Measurements from ENCODE around the gene RNU6-8. TPM values are rescaled to one million over a fixed set of nuclear protein-coding genes. Genes with fewer than 3 reads are reported as not detected.

Gene RNU6-8
- total RNA-seq, 1 experiment from 2014 or later, result not detected

DNA sequence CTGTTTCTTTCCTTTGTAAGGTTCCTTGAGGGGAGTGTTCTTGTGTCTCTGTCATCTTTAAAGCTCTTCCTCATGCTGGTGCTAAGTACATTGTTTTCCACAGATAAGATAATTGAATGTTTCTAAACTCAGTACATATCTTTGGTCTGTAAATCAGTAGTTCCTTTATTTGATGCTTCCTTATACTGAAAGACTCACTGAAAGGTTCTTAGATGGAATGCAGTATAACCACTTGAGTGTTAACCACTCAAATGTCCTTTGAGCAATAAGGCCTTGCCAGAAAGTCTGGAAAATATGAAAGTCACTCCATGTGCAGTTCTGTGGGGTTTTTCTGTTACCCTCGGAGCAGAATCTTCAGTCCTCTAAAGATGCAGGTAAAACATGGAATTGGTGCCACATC is 23.0 kb upstream of the RNU6-8 start:
- no peaks in the 10 kb centered on the region for H3K9me2 ChIP-seq (ENCODE audit: insufficient read depth)
- no peaks in the 10 kb centered on the region for H3K36me3 ChIP-seq (ENCODE audit: control insufficient read depth in 1 of 2, insufficient read depth in 2 of 2, low read length in 2 of 2)
- H3K4me2 ChIP-seq (ENCODE audit: low read length), result no peak overlapping the region
- RAD21 ChIA-PET (ENCODE audit: low non-redundant PET in 1 of 2, low total read pairs in 2 of 2, uncharacterized antibody in 2 of 2, unreplicated experiment in 2 of 2), result no interaction called here
- DNase-seq (ENCODE audit: low read depth, low spot score), result no peak
- no peaks in the 10 kb centered on the region for H3K27me3 ChIP-seq (ENCODE audit: insufficient read depth, low read length)
- no peaks in the 10 kb centered on the region for H3K9me3 ChIP-seq (ENCODE audit: control insufficient read depth in 1 of 2, insufficient read depth in 1 of 2, low read depth in 1 of 2, low read length in 2 of 2)
- H3K79me2 ChIP-seq (ENCODE audit: insufficient read depth, low read length), result no peaks in the 10 kb centered on the region
- H2AFZ ChIP-seq (ENCODE audit: low read depth, low read length, poor library complexity, severe bottlenecking), result no peak overlapping the region
- BruUV-seq (replicated peaks), result no TSS peak
- intact Hi-C loops (cut with micrococcal nuclease), result no loop called here
- no peak for TF ChIP-seq JUND (IDR thresholded peaks at IDR 0.05)
- no peak for TF ChIP-seq CTCF (IDR thresholded peaks at IDR 0.05 in 2 of 3, conservative IDR thresholded peaks at IDR 0.05 in 1 of 3; ENCODE audit: borderline replicate concordance in 1 of 3, insufficient read depth in 1 of 3, low read depth in 2 of 3, low read length in 2 of 3)
- no peak for TF ChIP-seq ZFX (IDR thresholded peaks at IDR 0.05)
- no peak for TF ChIP-seq ELF1 (IDR thresholded peaks at IDR 0.05; ENCODE audit: borderline replicate concordance, low read depth)
- TF ChIP-seq, protein P1, sequence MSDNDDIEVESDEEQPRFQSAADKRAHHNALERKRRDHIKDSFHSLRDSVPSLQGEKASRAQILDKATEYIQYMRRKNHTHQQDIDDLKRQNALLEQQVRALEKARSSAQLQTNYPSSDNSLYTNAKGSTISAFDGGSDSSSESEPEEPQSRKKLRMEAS (IDR thresholded peaks at IDR 0.05), result no peak
- no peak for TF ChIP-seq SP1 (IDR thresholded peaks at IDR 0.05; ENCODE audit: low read depth)
- TF ChIP-seq SIN3A (IDR thresholded peaks at IDR 0.05; ENCODE audit: low read depth), result no peak
- no peak for TF ChIP-seq REST (IDR thresholded peaks at IDR 0.05; ENCODE audit: low read depth)
- no peak for TF ChIP-seq CBX3 (IDR thresholded peaks at IDR 0.05; ENCODE audit: low read depth)
- no peak for TF ChIP-seq RAD21 (IDR thresholded peaks at IDR 0.05; ENCODE audit: low read depth)
- no peak for TF ChIP-seq EGR1 (IDR thresholded peaks at IDR 0.05; ENCODE audit: low read depth)
- TF ChIP-seq POLR2AphosphoS5 (IDR thresholded peaks at IDR 0.05; ENCODE audit: low read depth, low read length), result no peak
- no peak for TF ChIP-seq CEBPB (IDR thresholded peaks at IDR 0.05; ENCODE audit: low read depth)
- no peaks in the 10 kb centered on the region for H4K20me1 ChIP-seq (ENCODE audit: insufficient read depth)
- H3K27ac ChIP-seq (ENCODE audit: low read depth, low read length), result no peak overlapping the region
- peaks cover 9 to 21% of the 10 kb centered on the region in 2 experiments for H3K4me1 ChIP-seq (ENCODE audit: control insufficient read depth in 1 of 2, insufficient read depth in 2 of 2, low read length in 2 of 2)
- no peak overlapping the region for H3K4me3 ChIP-seq (replicated peaks in 1 of 2; ENCODE audit: low read depth in 1 of 2, low read length in 2 of 2)
- no peak overlapping the region for H3K9ac ChIP-seq (ENCODE audit: low read length)
- ATAC-seq, result no peak
- POLR2A ChIA-PET, result no interaction called here
- CTCF ChIA-PET, result no interaction called here
